Prostate gland (tissue), 2 donors: ENCODE results near the gene GATAD2B.

Experiments
- POLR2A ChIP-seq: fragments of 450-650 bp; IDR thresholded peaks from one replicate; pipeline ENCODE4 v1.6.1; 2016; ENCODE audit warnings: antibody characterized with exemption, mild to moderate bottlenecking
- TF ChIP-seq, protein P1 (sequence below), 4 experiments: fragments of 200-600 bp in 2 of 4; fragments of 450-650 bp in 2 of 4; sonication (generic) in 2 of 4; IDR thresholded peaks; 1 replicate in 3 of 4; 2 replicates in 1 of 4; pipeline ENCODE4 v1.5.1; 2016 to 2019; ENCODE audit warnings: antibody characterized with exemption in 4 of 4, mild to moderate bottlenecking in 2 of 4, moderate library complexity in 2 of 4

- TF ChIP-seq POLR2A, result no peak
- TF ChIP-seq, protein P1, sequence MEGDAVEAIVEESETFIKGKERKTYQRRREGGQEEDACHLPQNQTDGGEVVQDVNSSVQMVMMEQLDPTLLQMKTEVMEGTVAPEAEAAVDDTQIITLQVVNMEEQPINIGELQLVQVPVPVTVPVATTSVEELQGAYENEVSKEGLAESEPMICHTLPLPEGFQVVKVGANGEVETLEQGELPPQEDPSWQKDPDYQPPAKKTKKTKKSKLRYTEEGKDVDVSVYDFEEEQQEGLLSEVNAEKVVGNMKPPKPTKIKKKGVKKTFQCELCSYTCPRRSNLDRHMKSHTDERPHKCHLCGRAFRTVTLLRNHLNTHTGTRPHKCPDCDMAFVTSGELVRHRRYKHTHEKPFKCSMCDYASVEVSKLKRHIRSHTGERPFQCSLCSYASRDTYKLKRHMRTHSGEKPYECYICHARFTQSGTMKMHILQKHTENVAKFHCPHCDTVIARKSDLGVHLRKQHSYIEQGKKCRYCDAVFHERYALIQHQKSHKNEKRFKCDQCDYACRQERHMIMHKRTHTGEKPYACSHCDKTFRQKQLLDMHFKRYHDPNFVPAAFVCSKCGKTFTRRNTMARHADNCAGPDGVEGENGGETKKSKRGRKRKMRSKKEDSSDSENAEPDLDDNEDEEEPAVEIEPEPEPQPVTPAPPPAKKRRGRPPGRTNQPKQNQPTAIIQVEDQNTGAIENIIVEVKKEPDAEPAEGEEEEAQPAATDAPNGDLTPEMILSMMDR (IDR thresholded peaks at IDR 0.05), result no peak
Observed at GRCh38 chr1:153888533-153888932, 34.2 kb downstream of the GATAD2B start.
